HepG2 (cell line): ENCODE data around the gene ZNF524. TPM values are rescaled to one million over a fixed set of nuclear protein-coding genes. Genes with fewer than 3 reads are reported as not detected.

ENCODE experiments used
- AKAP8 ChIP-seq: sonication (generic); formaldehyde crosslinking; IDR thresholded peaks from 2 replicates; pipeline ENCODE4 v1.5.1; 2020; ENCODE audit warnings: mild to moderate bottlenecking, missing genetic modification reagents
- CCAR2 ChIP-seq: fragments of 200-400 bp; formaldehyde crosslinking; optimal IDR thresholded peaks from 2 replicates; pipeline ENCODE3; 2018; ENCODE audit warnings: low read depth, mild to moderate bottlenecking, low read length, moderate library complexity
- CENPX ChIP-seq: sonication (generic); formaldehyde crosslinking; IDR thresholded peaks from 2 replicates; pipeline ENCODE4 v1.9.0; 2021; ENCODE audit warnings: mild to moderate bottlenecking, missing genetic modification reagents, moderate library complexity
- CHD2 ChIP-seq: IDR thresholded peaks from 2 replicates; pipeline ENCODE4 v1.6.1; 2011; ENCODE audit warnings: low read depth, low read length, improper control_type of control experiment
- HDAC2 ChIP-seq: sonication (generic); formaldehyde crosslinking; IDR thresholded peaks from 2 replicates; pipeline ENCODE4 v1.4.0; 2020; ENCODE audit warnings: missing genetic modification reagents
- JDP2 ChIP-seq: sonication (generic); formaldehyde crosslinking; IDR thresholded peaks from 2 replicates; pipeline ENCODE4 v1.8.1; 2022; ENCODE audit warnings: missing genetic modification reagents, borderline replicate concordance
- MAFF ChIP-seq: IDR thresholded peaks from 2 replicates; pipeline ENCODE4 v1.6.1; 2011; ENCODE audit warnings: low read depth, low read length, improper control_type of control experiment
- MEIS1 ChIP-seq: sonication (generic); formaldehyde crosslinking; IDR thresholded peaks from 2 replicates; pipeline ENCODE4 v1.9.0; 2021; ENCODE audit warnings: mild to moderate bottlenecking, missing genetic modification reagents, moderate library complexity, borderline replicate concordance
- MXI1 ChIP-seq: IDR thresholded peaks from 3 replicates; pipeline ENCODE4 v1.6.1; 2012; ENCODE audit warnings: low read depth, low read length, inconsistent platforms, borderline replicate concordance
- NAIF1 ChIP-seq: sonication (generic); formaldehyde crosslinking; IDR thresholded peaks from 2 replicates; pipeline ENCODE4 v1.5.0; 2020; ENCODE audit warnings: mild to moderate bottlenecking, missing genetic modification reagents, borderline replicate concordance
- NRL ChIP-seq: sonication (generic); formaldehyde crosslinking; IDR thresholded peaks from 2 replicates; pipeline ENCODE4 v1.5.0; 2020; ENCODE audit warnings: missing genetic modification reagents, mild to moderate bottlenecking, moderate library complexity, borderline replicate concordance
- PHF21A ChIP-seq: sonication (generic); formaldehyde crosslinking; IDR thresholded peaks from 2 replicates; pipeline ENCODE4 v1.5.0; 2020; ENCODE audit warnings: mild to moderate bottlenecking, missing genetic modification reagents
- POLR2A ChIP-seq, 2 experiments: IDR thresholded peaks; 2 replicates each; pipeline ENCODE4 v1.6.1; 2011; ENCODE audit warnings: low read depth in 2 of 2, low read length in 2 of 2, mild to moderate bottlenecking in 1 of 2, moderate library complexity in 1 of 2; ENCODE audit not compliant: insufficient read depth in 1 of 2
- TGIF2 ChIP-seq: IDR thresholded peaks from 2 replicates; pipeline ENCODE4 v1.6.1; 2016; ENCODE audit warnings: control low read depth, missing compliant biosample characterization
- ZBTB8A ChIP-seq: sonication (generic); formaldehyde crosslinking; IDR thresholded peaks from 2 replicates; pipeline ENCODE4 v1.4.0; 2020; ENCODE audit warnings: mild to moderate bottlenecking, low read depth, missing genetic modification reagents, borderline replicate concordance
- ZNF234 ChIP-seq: sonication (generic); formaldehyde crosslinking; conservative IDR thresholded peaks from 2 replicates; pipeline ENCODE4 v1.5.1; 2020; ENCODE audit warnings: mild to moderate bottlenecking, missing genetic modification reagents
- ZNF543 ChIP-seq: sonication (generic); formaldehyde crosslinking; IDR thresholded peaks from 2 replicates; pipeline ENCODE4 v1.4.0; 2020; ENCODE audit warnings: mild to moderate bottlenecking, missing genetic modification reagents
- ZNF572 ChIP-seq: sonication (generic); formaldehyde crosslinking; IDR thresholded peaks from 2 replicates; pipeline ENCODE4 v1.5.1; 2020; ENCODE audit warnings: mild to moderate bottlenecking, missing genetic modification reagents
- ZNF75D ChIP-seq: sonication (generic); formaldehyde crosslinking; IDR thresholded peaks from 2 replicates; pipeline ENCODE4 v1.8.1; 2023; ENCODE audit warnings: missing genetic modification reagents, mild to moderate bottlenecking, borderline replicate concordance
- ZNF766 ChIP-seq: sonication (generic); formaldehyde crosslinking; IDR thresholded peaks from 2 replicates; pipeline ENCODE4 v1.5.0; 2020; ENCODE audit warnings: missing genetic modification reagents, borderline replicate concordance
- ZNF775 ChIP-seq: sonication (generic); formaldehyde crosslinking; IDR thresholded peaks from 2 replicates; pipeline ENCODE4 v1.4.0; 2020; ENCODE audit warnings: missing genetic modification reagents, mild to moderate bottlenecking, moderate library complexity, borderline replicate concordance
- ZNF839 ChIP-seq: sonication (generic); formaldehyde crosslinking; IDR thresholded peaks from 2 replicates; pipeline ENCODE4 v1.4.0; 2020; ENCODE audit warnings: missing genetic modification reagents, mild to moderate bottlenecking, borderline replicate concordance
- ZNF883 ChIP-seq: sonication (generic); formaldehyde crosslinking; IDR thresholded peaks from 2 replicates; pipeline ENCODE4 v1.5.1; 2020; ENCODE audit warnings: mild to moderate bottlenecking, missing genetic modification reagents; ENCODE audit errors: not compliant biosample characterization
- polyA plus RNA-seq, 8 experiments: library from polyadenylated mRNA; depleted of rRNA in 3 of 8; stranded (reverse) in 7 of 8; unstranded in 1 of 8; fragments of >200 nt; fragmentation: Illumina TruSeq in 4 of 8; extraction: Trizol in 4 of 8; gene quantifications; 2 replicates each; pipeline versions ENCODE4 v1.2.1 to v1.2.3, GENCODE V29; 2011 to 2016; ENCODE audit warnings: low read depth in 4 of 8, missing spikeins in 1 of 8, mixed read lengths in 1 of 8; ENCODE audit not compliant: insufficient read depth in 1 of 8
- total RNA-seq, 5 experiments: library from RNA; depleted of rRNA; stranded (reverse); fragments of >200 nt; fragmentation: Illumina TruSeq; extraction: Trizol; gene quantifications; 2 replicates each; pipeline ENCODE4 v1.2.3, GENCODE V29; 2016; ENCODE audit warnings: low read depth in 1 of 5
- TF ChIP-seq, protein P1 (sequence below): sonication (generic); formaldehyde crosslinking; IDR thresholded peaks from 2 replicates; pipeline ENCODE4 v1.4.0; 2020; ENCODE audit warnings: missing genetic modification reagents, mild to moderate bottlenecking, borderline replicate concordance
- TF ChIP-seq, protein P2 (sequence below): sonication (generic); formaldehyde crosslinking; IDR thresholded peaks from 2 replicates; pipeline ENCODE4 v1.4.0; 2020; ENCODE audit warnings: missing genetic modification reagents
- TF ChIP-seq, protein P3 (sequence below): sonication (generic); formaldehyde crosslinking; IDR thresholded peaks from 2 replicates; pipeline ENCODE4 v1.4.0; 2020; ENCODE audit warnings: missing genetic modification reagents, borderline replicate concordance

Gene ZNF524
- total and polyA plus RNA-seq, 2 of the 13 experiments (the other 11 are each of a cell fraction or from before 2014, with no cell fraction given): 3.2 to 4.6 TPM

DNA sequence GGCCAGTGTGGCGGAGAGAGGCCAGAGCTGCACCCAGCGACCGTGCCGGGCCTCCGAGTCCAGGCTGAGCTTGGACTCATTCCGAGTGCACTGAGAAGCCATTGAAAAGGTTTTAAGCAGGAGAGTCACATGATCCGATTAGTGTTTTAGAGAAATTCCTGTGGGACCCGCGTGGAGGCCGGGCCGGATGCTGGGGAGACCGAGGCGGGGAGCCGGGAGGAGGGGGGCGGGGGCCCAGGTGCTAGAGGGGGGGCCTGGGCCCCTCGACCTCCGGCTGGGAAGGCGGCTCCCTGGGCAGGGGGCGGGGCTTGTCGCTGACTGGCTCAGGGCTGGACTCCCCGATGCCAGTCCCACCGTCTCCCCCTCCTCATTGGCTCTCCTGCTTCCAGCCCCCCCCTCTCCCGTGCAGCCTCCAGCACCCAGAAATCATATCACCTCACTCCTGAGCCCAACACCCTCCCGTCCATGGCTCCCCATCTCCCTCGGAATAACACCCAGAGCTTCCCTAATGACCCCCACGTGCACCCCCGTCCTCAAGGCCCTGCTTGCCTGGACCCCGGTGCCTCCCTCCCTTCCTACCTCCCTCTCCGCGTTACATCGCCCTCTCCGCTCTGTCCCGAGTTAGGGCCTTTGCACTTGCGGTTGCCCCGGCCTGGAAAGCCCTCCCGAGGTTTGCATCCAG is 14.3 kb upstream of the ZNF524 start (continued):
- TF ChIP-seq, protein P1, sequence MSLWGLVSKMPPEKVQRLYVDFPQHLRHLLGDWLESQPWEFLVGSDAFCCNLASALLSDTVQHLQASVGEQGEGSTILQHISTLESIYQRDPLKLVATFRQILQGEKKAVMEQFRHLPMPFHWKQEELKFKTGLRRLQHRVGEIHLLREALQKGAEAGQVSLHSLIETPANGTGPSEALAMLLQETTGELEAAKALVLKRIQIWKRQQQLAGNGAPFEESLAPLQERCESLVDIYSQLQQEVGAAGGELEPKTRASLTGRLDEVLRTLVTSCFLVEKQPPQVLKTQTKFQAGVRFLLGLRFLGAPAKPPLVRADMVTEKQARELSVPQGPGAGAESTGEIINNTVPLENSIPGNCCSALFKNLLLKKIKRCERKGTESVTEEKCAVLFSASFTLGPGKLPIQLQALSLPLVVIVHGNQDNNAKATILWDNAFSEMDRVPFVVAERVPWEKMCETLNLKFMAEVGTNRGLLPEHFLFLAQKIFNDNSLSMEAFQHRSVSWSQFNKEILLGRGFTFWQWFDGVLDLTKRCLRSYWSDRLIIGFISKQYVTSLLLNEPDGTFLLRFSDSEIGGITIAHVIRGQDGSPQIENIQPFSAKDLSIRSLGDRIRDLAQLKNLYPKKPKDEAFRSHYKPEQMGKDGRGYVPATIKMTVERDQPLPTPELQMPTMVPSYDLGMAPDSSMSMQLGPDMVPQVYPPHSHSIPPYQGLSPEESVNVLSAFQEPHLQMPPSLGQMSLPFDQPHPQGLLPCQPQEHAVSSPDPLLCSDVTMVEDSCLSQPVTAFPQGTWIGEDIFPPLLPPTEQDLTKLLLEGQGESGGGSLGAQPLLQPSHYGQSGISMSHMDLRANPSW: no peak
- no peak for TF ChIP-seq ZNF883 (CRISPR knock-in tag)
- TF ChIP-seq CHD2: no peak
- no peak for TF ChIP-seq ZNF75D
- TF ChIP-seq MAFF: no peak
- peak; percentile 29 to 42; a peak in 2 of 4 replicates for TF ChIP-seq POLR2A (IDR thresholded peaks at IDR 0.05; ENCODE audit: insufficient read depth in 1 of 2, low read depth in 2 of 2, low read length in 2 of 2)
- TF ChIP-seq ZBTB8A (CRISPR knock-in tag): no peak
- TF ChIP-seq, protein P2, sequence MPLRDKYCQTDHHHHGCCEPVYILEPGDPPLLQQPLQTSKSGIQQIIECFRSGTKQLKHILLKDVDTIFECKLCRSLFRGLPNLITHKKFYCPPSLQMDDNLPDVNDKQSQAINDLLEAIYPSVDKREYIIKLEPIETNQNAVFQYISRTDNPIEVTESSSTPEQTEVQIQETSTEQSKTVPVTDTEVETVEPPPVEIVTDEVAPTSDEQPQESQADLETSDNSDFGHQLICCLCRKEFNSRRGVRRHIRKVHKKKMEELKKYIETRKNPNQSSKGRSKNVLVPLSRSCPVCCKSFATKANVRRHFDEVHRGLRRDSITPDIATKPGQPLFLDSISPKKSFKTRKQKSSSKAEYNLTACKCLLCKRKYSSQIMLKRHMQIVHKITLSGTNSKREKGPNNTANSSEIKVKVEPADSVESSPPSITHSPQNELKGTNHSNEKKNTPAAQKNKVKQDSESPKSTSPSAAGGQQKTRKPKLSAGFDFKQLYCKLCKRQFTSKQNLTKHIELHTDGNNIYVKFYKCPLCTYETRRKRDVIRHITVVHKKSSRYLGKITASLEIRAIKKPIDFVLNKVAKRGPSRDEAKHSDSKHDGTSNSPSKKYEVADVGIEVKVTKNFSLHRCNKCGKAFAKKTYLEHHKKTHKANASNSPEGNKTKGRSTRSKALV: no peak
- TF ChIP-seq, protein P3, sequence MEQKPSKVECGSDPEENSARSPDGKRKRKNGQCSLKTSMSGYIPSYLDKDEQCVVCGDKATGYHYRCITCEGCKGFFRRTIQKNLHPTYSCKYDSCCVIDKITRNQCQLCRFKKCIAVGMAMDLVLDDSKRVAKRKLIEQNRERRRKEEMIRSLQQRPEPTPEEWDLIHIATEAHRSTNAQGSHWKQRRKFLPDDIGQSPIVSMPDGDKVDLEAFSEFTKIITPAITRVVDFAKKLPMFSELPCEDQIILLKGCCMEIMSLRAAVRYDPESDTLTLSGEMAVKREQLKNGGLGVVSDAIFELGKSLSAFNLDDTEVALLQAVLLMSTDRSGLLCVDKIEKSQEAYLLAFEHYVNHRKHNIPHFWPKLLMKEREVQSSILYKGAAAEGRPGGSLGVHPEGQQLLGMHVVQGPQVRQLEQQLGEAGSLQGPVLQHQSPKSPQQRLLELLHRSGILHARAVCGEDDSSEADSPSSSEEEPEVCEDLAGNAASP (CRISPR knock-in tag): no peak
- no peak for TF ChIP-seq NAIF1 (CRISPR knock-in tag)
- TF ChIP-seq CCAR2: no peak
- no peak for TF ChIP-seq CENPX (CRISPR knock-in tag)
- no peak for TF ChIP-seq MEIS1
- TF ChIP-seq PHF21A (CRISPR knock-in tag): peak; percentile 67; the same call in 1 of the 2 replicates
- TF ChIP-seq ZNF766 (CRISPR knock-in tag): no peak
- no peak for TF ChIP-seq HDAC2 (CRISPR knock-in tag)
- peak; percentile 21; the same call in 1 of the 3 replicates for TF ChIP-seq MXI1
- no peak for TF ChIP-seq ZNF234 (CRISPR knock-in tag)
- TF ChIP-seq ZNF839 (CRISPR knock-in tag): no peak
- no peak for TF ChIP-seq TGIF2
- 0 out of 2 replicates have a peak, but pooled peaks have one; percentile 67 for TF ChIP-seq AKAP8 (CRISPR knock-in tag)
- TF ChIP-seq NRL (CRISPR knock-in tag): 0 out of 2 replicates have a peak, but pooled peaks have one; percentile 51
- TF ChIP-seq ZNF775 (CRISPR knock-in tag): no peak
- TF ChIP-seq ZNF572 (CRISPR knock-in tag): no peak
- no peak for TF ChIP-seq JDP2 (CRISPR knock-in tag)
- TF ChIP-seq ZNF543 (CRISPR knock-in tag): no peak
